GM06990 (cell line): ENCODE measurements around the gene EXD3.

Experiments
- DNase-seq: peaks from one replicate; pipeline ENCODE4 v3.0.0-alpha.2; 2011; ENCODE audit not compliant: insufficient read length; ENCODE audit errors: extremely low read depth
- H3K27me3 ChIP-seq: replicated peaks from 2 replicates; pipeline ENCODE4 v1.6.0; 2011; ENCODE audit warnings: low read length; ENCODE audit not compliant: control insufficient read depth, insufficient read depth
- H3K36me3 ChIP-seq: 2 replicates; pipeline ENCODE4 v1.5.1; 2011; ENCODE audit warnings: low read length; ENCODE audit not compliant: control insufficient read depth, insufficient read depth
- H3K4me3 ChIP-seq: replicated peaks from 2 replicates; pipeline ENCODE4 v1.5.1; 2011; ENCODE audit warnings: low read depth, mild to moderate bottlenecking, control low read depth, low read length
- CTCF ChIP-seq: IDR thresholded peaks from 2 replicates; pipeline ENCODE4 v1.5.1; 2011; ENCODE audit warnings: low read length, control low read depth, mild to moderate bottlenecking, inconsistent platforms; ENCODE audit not compliant: insufficient read depth, poor library complexity, severe bottlenecking

EXD3 gene

GRCh38 chr9:137429974-137430722 is 7.2 kb upstream of the EXD3 start:
- Histone ChIP-seq H3K27me3 (no peaks in the 10 kb centered on the region; the same call in 1 of the 2 replicates), H3K36me3 (no peaks in the 10 kb centered on the region), H3K4me3 (peak overlapping the region; percentile 61)
- peak; percentile 78 for DNase-seq
- no peak for TF ChIP-seq CTCF

GRCh38 chr9:137429546-137429890 is 6.6 kb upstream of the EXD3 start:
- Histone ChIP-seq H3K27me3 (no peaks in the 10 kb centered on the region; the same call in 1 of the 2 replicates), H3K4me3 (peak overlapping the region; percentile 61)
- no peak for DNase-seq

GRCh38 chr9:137428841-137429545 is 6.0 kb upstream of the EXD3 start:
- Histone ChIP-seq H3K27me3 (no peaks in the 10 kb centered on the region; the same call in 1 of the 2 replicates), H3K4me3 (peak overlapping the region; percentile 61), H3K36me3 (no peaks in the 10 kb centered on the region)
- TF ChIP-seq CTCF, result no peak
- peak; percentile 17 for DNase-seq

More at GRCh38 chr9:137429546-137429890, 6.6 kb upstream of the EXD3 start:
- TF ChIP-seq CTCF, result no peak
- H3K36me3 ChIP-seq, result no peaks in the 10 kb centered on the region

- Histone ChIP-seq H3K36me3 (no peaks in the 10 kb centered on the region), H3K4me3 (no peak overlapping the region), H3K27me3 (no peaks in the 10 kb centered on the region; the same call in 1 of the 2 replicates)
- DNase-seq, result no peak
- TF ChIP-seq CTCF, result peak; percentile 7
These were observed 5.3 kb upstream of the EXD3 start for GRCh38 chr9:137428311-137428630.

- H3K27me3 ChIP-seq, result no peaks in the 10 kb centered on the region; the same call in 1 of the 2 replicates
- H3K36me3 ChIP-seq, result no peaks in the 10 kb centered on the region
- H3K4me3 ChIP-seq, result no peak overlapping the region
- peak; percentile 12 for DNase-seq
- no peak for TF ChIP-seq CTCF
These were observed 4.7 kb upstream of the EXD3 start for GRCh38 chr9:137427454-137428310.
